Central memory CD4-positive, alpha-beta T cell (primary cell): ENCODE data around the gene MEGF9.
"Not testable (repeated sequence)": the region's sequence is repeated elsewhere in the genome, so short reads cannot be mapped to it uniquely, and the experiment has no call there.

Source experiments
- DNase-seq: peaks from one replicate; pipeline ENCODE4 v3.0.0; 2022

The MEGF9 gene

DNA sequence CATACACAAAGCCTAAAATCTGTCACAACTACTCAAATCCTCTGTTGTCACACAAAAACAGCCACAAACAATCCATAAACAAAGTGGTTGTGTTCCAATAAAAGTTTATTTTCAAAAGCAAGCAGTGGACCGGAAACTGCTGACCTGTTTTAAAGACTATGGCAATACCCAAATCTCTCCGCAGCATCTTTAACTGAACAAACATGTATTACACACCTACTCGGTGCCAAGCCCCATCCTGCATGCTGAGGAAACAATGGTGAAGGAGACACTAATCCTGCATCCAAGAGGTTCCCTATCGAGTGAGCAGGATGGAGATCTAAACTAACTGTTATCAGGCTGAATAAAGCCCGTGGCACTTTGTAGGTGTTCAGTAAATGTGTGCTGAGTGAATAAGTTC, 145.5 kb downstream of the MEGF9 start:
- DNase-seq: no peak

- no peak for DNase-seq
These were observed 146.4 kb downstream of the MEGF9 start for GRCh38 chr9:120567874-120568273.

GRCh38 chr9:120567081-120567480, 147.2 kb downstream of the MEGF9 start:
- DNase-seq: no peak

- DNase-seq: no peak
These were observed 149.7 kb downstream of the MEGF9 start for GRCh38 chr9:120564589-120564988.

DNA sequence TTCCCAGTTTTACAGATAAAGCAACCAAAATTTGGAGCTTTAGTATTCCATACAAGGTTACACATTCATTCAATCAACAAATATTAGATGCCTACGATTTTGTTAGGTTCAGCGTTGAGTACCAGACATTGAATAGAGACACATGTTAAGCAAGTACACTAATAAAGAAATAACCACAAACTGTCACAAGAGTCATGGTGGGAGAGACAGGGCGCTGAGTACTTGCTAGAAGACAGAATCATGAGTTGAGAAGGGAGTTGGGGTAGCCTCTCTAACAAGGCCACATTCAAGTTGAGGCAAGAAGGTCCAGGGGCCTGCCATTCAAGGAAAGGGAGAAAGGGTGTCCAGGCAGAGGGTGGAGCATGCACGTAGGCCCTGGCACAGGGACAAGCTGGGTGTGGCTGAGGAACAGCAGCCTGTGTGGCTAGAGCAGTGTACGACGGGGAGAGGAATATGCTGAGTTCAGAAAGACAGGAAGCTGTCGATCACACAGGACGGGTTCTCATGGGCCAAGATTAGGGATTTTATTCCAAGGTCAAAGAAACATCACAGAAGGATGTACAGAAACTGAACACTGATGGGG, 151.3 kb downstream of the MEGF9 start:
- DNase-seq: no peak

- DNase-seq: no peak
These were observed 152.6 kb downstream of the MEGF9 start for GRCh38 chr9:120561709-120562108.

GRCh38 chr9:120559546-120559945, 154.7 kb downstream of the MEGF9 start:
- DNase-seq: no peak

- DNase-seq: no peak
These were observed 155.8 kb downstream of the MEGF9 start for GRCh38 chr9:120558454-120558853.

DNA sequence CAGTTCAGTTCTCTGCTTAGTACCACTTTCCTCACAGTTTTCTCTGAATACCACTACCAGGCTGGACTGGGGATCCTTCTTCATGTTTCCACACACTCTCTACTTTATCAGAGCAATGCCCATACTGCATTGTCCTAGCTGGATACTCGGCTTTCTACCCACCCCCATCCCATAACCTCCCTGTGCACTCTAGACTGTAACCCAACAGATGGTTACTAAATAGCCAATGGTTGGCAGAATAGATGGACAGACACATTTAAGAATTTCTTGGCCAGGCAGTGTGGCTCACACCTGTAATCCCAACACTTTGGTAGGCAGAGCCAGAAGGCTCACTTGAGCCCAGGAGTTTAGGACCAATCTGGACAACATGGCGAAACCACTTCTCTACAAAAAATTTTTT, 157.1 kb downstream of the MEGF9 start:
- no peak for DNase-seq

DNA sequence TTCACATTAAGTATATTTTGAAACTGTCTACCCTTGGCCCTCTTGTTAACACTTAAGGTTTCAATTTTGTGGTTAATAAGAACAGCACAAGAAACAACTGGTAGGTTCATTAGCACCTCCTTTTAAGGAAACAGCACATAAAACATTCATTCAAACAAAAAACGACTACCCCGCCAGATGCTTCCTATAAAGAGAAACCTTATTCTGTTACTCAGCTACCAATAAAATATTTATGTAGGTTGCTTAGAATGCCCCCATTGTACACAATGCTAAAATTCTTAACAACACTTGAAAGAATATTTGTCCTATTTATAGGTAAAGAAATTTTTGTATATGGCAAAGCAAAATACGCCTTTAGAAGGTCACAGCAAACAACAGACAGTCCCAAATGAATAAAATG, 157.5 kb downstream of the MEGF9 start:
- DNase-seq: no peak

- DNase-seq: no peak
These were observed 158.4 kb downstream of the MEGF9 start for GRCh38 chr9:120555839-120556238.

GRCh38 chr9:120552210-120552704, 162.0 kb downstream of the MEGF9 start:
- DNase-seq: not testable (repeated sequence)
